ACC112 (cell line): ENCODE data around the gene QARS1.

Source experiments
- H2AFZ ChIP-seq: fragments of 200-600 bp; sonication (generic); one replicate; pipeline ENCODE4 v1.6.0; 2017; ENCODE audit warnings: antibody characterized with exemption, low read length; ENCODE audit not compliant: unreplicated experiment
- H3K27ac ChIP-seq: fragments of 200-600 bp; sonication (generic); 2 replicates; pipeline ENCODE4 v1.5.1; 2014; ENCODE audit warnings: low read depth, mild to moderate bottlenecking, antibody characterized with exemption, low read length, moderate library complexity
- H3K27me3 ChIP-seq: fragments of 200-600 bp; sonication (generic); 2 replicates; pipeline ENCODE4 v1.6.1; 2014; ENCODE audit warnings: mild to moderate bottlenecking, antibody characterized with exemption, low read length, moderate library complexity, mixed read lengths; ENCODE audit not compliant: insufficient read depth
- H3K36me3 ChIP-seq: fragments of 200-600 bp; sonication (generic); 2 replicates; pipeline ENCODE4 v1.6.1; 2016; ENCODE audit warnings: mild to moderate bottlenecking, antibody characterized with exemption, low read length, moderate library complexity, mixed read lengths; ENCODE audit not compliant: insufficient read depth
- H3K4me1 ChIP-seq: fragments of 200-600 bp; sonication (generic); one replicate; pipeline ENCODE4 v1.6.1; 2016; ENCODE audit warnings: low read length, mixed read lengths; ENCODE audit not compliant: insufficient read depth, unreplicated experiment, control insufficient read depth
- H3K4me3 ChIP-seq: fragments of 200-600 bp; sonication (generic); 2 replicates; pipeline ENCODE4 v1.5.1; 2014; ENCODE audit warnings: mild to moderate bottlenecking, low read depth, low read length
- H3K79me2 ChIP-seq: fragments of 200-600 bp; sonication (generic); one replicate; pipeline ENCODE4 v1.6.0; 2016; ENCODE audit warnings: low read length; ENCODE audit not compliant: control insufficient read depth, unreplicated experiment, insufficient read depth

The QARS1 gene

DNA sequence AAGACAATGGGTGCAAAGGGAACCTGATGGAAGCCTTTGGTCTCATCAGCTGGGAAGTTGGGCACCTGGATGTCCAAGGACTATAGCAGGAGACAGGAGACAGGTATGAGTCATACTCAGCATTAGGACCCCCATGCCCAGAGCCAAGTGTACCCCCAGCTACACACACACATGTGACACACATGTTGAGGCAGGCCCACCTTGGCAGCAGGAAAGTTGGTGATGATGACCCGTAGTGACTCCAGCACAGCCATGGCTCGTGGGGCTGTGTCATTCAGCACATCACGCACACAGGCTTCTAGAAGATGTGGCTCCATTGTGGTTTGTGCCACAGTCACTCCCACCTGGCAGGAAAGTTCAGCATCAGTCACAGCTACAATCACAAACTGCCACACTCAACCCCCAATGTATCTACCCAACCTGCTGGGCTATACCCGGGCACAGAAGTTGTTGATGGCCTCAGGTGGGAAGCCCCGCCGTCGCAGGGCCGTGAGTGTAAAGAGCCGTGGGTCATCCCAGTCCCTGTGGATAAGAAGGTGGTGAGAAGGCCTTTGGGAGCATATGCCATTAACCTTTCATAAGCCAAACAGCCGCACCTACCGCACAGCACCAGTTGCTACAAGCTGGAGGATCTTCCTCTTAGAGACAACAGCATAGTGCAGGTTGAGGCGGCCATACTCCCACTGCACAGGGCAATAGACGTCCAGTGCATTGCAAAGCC, 5.5 kb downstream of the QARS1 start:
- Histone ChIP-seq H3K27me3 (no peaks in the 10 kb centered on the region), H2AFZ (no peak overlapping the region), H3K4me3 (no peak overlapping the region), H3K4me1 (peaks cover 9% of the 10 kb centered on the region), H3K79me2 (peaks cover 12% of the 10 kb centered on the region), H3K27ac (no peak overlapping the region), H3K36me3 (peaks cover 26% of the 10 kb centered on the region)

DNA sequence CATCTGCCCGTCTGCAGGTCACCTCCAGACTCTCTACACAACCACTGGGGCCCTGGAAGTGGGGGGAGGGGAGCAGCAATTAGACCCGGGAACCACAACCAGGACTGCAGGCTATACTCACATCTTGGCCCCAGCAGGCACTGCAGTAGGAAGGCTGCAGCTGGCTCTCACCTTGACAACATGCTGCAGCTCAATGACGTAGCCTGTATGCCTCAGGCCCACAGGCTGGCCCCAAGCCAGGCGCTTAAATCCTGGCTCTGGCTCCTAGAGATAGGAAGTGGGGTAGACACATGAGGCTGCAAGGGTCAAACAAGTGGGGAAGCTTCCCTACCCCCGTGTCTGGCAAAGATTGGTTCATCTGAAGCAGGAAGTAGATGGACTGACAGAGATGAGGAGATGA, 6.1 kb downstream of the QARS1 start:
- H3K4me1 ChIP-seq, result peaks cover 4% of the 10 kb centered on the region
- peaks cover 6% of the 10 kb centered on the region for H3K79me2 ChIP-seq
- H3K36me3 ChIP-seq, result peaks cover 26% of the 10 kb centered on the region
- H3K4me3 ChIP-seq, result no peak overlapping the region
- H2AFZ ChIP-seq, result no peak overlapping the region
- no peak overlapping the region for H3K27ac ChIP-seq
- no peaks in the 10 kb centered on the region for H3K27me3 ChIP-seq

DNA sequence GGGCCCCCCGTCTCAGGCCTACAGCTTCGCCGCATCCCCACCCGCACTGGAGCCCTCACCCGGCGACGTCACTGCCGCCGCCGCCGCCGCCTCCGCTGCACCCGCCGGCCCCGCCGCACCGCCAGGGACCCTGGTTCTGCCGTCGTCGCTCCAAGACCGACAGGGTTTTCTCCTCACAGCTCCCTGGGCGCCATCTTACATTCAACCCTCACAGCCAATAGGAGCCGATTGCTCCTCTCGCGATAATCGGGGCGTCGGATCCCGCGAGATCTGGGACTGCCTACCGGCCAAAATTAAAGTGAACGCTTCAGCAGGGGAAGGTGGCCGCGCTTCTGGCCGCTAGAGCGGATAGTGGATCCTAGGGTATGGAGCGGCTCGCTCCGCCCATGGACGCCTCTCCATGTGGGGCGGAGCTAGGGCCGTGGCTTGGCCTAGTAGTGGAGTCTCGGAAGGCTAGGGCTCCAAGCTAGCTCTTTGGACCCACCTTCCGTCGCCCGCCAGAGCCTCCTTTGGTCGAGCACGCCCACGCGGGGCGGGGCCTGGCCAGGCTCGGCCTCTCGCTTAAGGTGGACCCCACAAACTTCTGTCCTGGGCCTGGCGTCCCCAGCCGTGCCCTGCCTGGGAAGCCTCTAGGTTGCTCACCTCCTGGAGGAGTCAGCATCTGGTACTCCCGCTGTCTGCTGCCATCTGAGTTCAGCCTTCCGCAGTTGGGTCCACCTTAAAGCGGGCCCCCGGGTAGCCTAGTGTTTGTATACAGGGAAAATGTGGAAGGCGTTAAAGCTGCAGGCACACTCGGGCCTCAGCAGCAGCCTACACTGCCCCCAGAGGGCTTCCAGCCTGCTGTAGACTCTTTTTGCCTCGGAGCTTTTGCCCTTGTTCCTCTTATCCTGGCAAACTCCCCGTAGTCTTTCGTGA, 10.4 kb downstream of the QARS1 start, which contains the start of gene QRICH1:
Gene QRICH1 (minus strand): TSS at position 219 of the 915 bp plus-strand sequence. CDS start 17,054 bp downstream, outside the sequence.
- Histone ChIP-seq H3K27ac (peak within 1 kb of the TSS; percentile 90), H3K79me2 (peaks cover 40% of the 10 kb centered on the region), H3K27me3 (no peaks in the 10 kb centered on the region), H3K4me3 (peak within 1 kb of the TSS; percentile 87), H3K36me3 (0 out of 2 replicates have a peak, but pooled peaks cover 4% of the 10 kb centered on the region), H2AFZ (peak within 1 kb of the TSS; percentile 67), H3K4me1 (peaks cover 12% of the 10 kb centered on the region)

DNA sequence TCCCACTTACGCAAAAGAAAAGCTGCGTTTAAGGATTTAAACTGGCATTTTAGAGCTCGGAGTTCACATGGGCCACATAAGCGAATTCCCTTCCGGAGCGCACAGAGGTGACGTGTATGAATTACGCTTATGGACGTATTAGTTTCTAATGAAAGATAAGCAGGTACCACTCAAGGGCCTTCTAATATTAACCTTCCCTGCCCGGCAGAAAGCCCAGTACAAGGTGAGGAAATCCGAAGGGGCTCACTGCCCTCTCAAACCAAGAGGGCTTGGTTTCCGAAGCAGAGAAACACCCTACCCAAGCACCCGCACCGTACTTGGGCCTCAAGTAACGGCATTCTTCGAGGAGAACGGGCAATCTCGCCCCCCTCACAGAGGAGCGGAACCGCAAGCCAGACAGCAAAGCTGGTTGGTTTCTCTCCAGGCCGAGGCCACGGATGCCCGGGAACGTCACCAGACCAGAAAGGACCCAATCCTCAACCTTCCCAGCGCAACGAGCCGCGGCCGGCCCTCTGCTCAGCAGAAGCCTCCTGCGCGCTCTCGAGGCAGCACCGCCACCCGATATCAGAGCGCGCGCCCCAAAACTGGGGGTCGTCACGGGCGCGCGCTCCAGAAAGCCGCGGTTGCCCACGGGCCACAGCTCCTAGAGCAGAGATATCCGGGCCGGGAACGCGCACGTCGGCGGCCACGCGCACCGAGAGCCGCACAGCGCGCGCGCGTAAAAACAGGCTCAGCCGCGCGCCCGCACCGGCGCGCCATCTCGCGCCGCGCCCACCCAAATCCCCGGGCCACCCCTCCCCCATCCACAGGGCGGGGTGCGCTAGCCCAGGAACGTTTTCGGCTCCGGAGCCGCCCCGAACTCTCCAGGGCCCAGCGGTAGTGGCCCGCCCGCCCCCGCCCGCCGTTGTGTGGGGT, 11.4 kb downstream of the QARS1 start:
- Histone ChIP-seq H3K27me3 (no peaks in the 10 kb centered on the region), H2AFZ (no peak overlapping the region), H3K36me3 (no peaks in the 10 kb centered on the region), H3K79me2 (peaks cover 49% of the 10 kb centered on the region), H3K27ac (peak overlapping the region; percentile 90), H3K4me3 (peak overlapping the region; percentile 87), H3K4me1 (peaks cover 12% of the 10 kb centered on the region)

DNA sequence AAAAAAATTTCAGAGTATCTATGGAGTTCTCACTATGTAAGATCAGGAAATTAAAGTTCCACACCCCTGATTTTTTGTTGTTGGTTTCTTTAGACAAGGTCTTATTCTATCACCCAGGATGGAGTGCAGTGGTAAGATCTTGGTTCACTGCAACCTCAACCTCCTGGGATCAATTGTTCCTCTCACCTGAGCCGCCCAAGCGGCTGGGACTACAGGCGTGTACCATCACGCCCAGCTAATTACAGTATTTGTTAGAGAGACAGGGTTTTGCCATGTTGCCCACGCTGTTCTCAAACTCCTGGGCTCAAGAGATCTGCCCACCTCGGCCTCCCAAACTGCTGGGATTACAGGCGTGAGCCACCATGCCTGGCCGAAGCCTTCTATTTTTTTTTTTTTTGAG, 23.1 kb downstream of the QARS1 start:
- peaks cover 62% of the 10 kb centered on the region for H3K79me2 ChIP-seq
- no peak overlapping the region for H2AFZ ChIP-seq
- no peaks in the 10 kb centered on the region for H3K4me1 ChIP-seq
- peaks cover 7% of the 10 kb centered on the region for H3K36me3 ChIP-seq
- no peak overlapping the region for H3K27ac ChIP-seq
- H3K27me3 ChIP-seq, result no peaks in the 10 kb centered on the region
- H3K4me3 ChIP-seq, result no peak overlapping the region

DNA sequence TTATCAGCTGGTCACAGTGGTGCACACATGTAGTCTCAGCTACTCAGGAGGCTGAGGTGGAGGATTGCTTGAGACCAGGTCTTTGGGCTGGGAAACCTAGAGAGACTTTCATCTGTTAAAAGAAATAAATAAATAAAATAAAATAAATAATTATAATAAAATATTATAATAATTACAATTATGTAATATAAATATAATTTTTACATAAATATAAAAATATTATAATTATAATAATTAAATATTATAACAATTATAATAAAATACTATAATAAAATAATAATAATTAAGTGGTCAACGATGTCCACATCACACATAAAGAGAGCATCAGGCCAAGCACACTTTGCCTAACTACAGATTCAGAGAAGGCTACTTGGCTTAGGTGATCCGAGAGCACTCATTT, 25.3 kb downstream of the QARS1 start:
- Histone ChIP-seq H3K4me3 (no peak overlapping the region), H3K27me3 (no peaks in the 10 kb centered on the region), H3K36me3 (peaks cover 9% of the 10 kb centered on the region), H3K27ac (no peak overlapping the region), H3K4me1 (no peaks in the 10 kb centered on the region), H3K79me2 (peaks cover 43% of the 10 kb centered on the region), H2AFZ (no peak overlapping the region)

DNA sequence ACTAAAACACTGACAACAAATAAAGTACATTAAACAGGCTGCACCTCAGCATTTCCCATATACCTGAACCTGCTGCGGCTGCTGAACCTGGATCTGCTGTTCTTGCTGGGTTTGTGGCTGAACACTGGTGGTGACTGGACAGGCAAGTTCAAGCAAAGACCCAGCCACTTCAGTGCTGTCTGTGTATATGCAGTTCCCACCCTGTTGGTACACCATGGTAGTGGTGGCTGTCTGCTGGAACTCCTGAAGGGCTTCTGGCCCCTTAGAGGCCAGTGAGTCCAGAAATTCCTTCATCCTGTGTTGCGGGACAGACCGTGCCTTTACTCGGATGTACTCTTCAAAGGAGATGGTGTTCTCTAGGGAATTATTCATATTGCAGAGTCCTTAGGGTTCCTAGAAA, 27.9 kb downstream of the QARS1 start:
- no peaks in the 10 kb centered on the region for H3K4me1 ChIP-seq
- no peak overlapping the region for H2AFZ ChIP-seq
- no peak overlapping the region for H3K27ac ChIP-seq
- peaks cover 12% of the 10 kb centered on the region for H3K36me3 ChIP-seq
- H3K4me3 ChIP-seq, result no peak overlapping the region
- H3K79me2 ChIP-seq, result peaks cover 36% of the 10 kb centered on the region
- H3K27me3 ChIP-seq, result no peaks in the 10 kb centered on the region

DNA sequence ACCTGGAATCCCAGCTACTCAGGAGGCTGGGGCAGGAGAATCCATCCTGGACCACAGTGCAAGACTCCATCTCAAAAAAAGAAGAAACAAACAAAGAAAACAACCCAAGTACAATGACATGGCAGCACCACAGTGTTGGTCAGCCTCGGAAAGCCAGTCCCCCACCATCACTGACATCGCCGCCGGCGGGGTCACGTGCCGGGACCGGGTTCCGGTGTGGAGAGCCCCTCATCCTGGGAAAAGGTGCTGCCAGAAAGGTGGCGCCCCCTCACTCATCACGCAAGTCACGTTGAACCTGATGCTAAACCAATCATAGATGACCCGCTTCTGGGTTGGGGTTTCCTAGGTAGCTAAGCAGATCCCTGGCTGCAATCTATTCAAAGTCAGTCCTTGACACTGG, 28.4 kb downstream of the QARS1 start:
- no peaks in the 10 kb centered on the region for H3K27me3 ChIP-seq
- peaks cover 35% of the 10 kb centered on the region for H3K79me2 ChIP-seq
- no peak overlapping the region for H3K27ac ChIP-seq
- H3K4me3 ChIP-seq, result no peak overlapping the region
- H2AFZ ChIP-seq, result no peak overlapping the region
- H3K36me3 ChIP-seq, result peaks cover 16% of the 10 kb centered on the region
- no peaks in the 10 kb centered on the region for H3K4me1 ChIP-seq

DNA sequence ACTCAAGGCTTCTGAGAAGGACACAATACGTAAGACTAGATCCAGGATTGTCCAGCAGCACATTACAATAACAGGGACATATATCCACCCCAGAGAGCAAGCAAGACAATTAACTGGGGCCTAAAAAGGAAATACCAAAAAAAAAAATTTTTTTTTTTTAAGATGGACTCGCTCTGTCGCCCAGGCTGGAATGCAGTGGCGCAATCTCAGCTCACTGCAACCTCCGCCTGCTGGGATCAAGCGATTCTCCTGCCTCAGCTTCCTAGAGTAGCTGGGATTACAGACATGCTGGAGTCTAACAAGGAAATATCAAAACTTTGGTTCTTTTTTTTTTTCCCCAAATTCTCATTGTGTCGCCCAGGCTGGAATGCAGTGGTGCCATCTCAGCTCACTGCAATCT, 46.5 kb downstream of the QARS1 start:
- no peak overlapping the region for H3K4me3 ChIP-seq
- peaks cover 17% of the 10 kb centered on the region for H3K4me1 ChIP-seq
- peaks cover 7% of the 10 kb centered on the region for H3K79me2 ChIP-seq
- no peak overlapping the region for H2AFZ ChIP-seq
- no peak overlapping the region for H3K27ac ChIP-seq
- H3K27me3 ChIP-seq, result no peaks in the 10 kb centered on the region
- H3K36me3 ChIP-seq, result peaks cover 28% of the 10 kb centered on the region

DNA sequence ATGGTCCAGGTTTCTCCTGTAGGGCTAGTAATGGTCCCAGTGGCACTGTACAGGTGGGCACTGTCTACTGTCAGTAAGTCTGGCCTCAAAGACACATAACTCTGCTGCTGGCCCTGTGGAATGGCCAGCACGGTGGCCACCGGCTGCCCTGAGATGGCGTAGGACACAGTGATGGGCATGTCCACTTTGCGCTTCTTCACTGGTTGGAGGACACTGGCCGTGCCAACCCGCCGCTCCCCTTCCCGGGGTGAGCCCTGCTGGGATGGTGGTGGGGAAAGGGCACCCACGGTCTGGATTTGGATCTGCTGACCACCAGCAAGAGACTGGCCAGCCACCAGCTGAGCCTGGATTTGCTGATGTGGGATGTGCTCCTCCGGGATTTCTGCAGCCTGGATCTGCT, 47.3 kb downstream of the QARS1 start:
- Histone ChIP-seq H3K79me2 (peaks cover 7% of the 10 kb centered on the region), H3K4me3 (no peak overlapping the region), H3K36me3 (peaks cover 32% of the 10 kb centered on the region), H3K4me1 (peaks cover 17% of the 10 kb centered on the region), H3K27me3 (no peaks in the 10 kb centered on the region), H3K27ac (no peak overlapping the region), H2AFZ (no peak overlapping the region)
